GM18951 (cell line): ENCODE results near the gene RNF149.
A peak's percentile ranks its signal among the peaks of the same experiment; 100 is the strongest.
"Not testable (repeated sequence)": the region's sequence is repeated elsewhere in the genome, so short reads cannot be mapped to it uniquely, and the experiment has no call there.

Experiments
- POLR2A ChIP-seq: IDR thresholded peaks from 4 replicates; pipeline ENCODE4 v1.6.1; 2011; ENCODE audit warnings: mild to moderate bottlenecking; ENCODE audit not compliant: insufficient read length, insufficient read depth; ENCODE audit errors: extremely low read depth
- in situ Hi-C: fragments of 300-500 bp; cut with MboI; formaldehyde crosslinking; loops from one replicate; pipeline ENCODE4 v1.12.0; 2022; ENCODE audit warnings: low sequenced_read_pairs, mixed read lengths, inconsistent platforms; ENCODE audit not compliant: unreplicated experiment

Gene RNF149

GRCh38 chr2:101252408-101253012 is 56.0 kb downstream of the RNF149 start, which contains the start of gene CNOT11:
Gene CNOT11 (plus strand): TSS chr2:101252886. CDS start chr2:101252965, 79 bp downstream.
- in situ Hi-C loops = no loop called here
- TF ChIP-seq POLR2A = peak; percentile 93

- no peak for TF ChIP-seq POLR2A
- in situ Hi-C loops = no loop called here
These were observed 56.6 kb downstream of the RNF149 start for GRCh38 chr2:101251844-101252407.

- in situ Hi-C loops = not testable (repeated sequence)
These were observed 57.2 kb downstream of the RNF149 start for GRCh38 chr2:101251246-101251781.

- in situ Hi-C loops = no loop called here
- no peak for TF ChIP-seq POLR2A
These were observed 58.7 kb downstream of the RNF149 start for GRCh38 chr2:101249826-101250225.

- in situ Hi-C loops = not testable (repeated sequence)
These were observed 59.7 kb downstream of the RNF149 start for GRCh38 chr2:101248756-101249155.

- in situ Hi-C loops = not testable (repeated sequence)
These were observed 63.0 kb downstream of the RNF149 start for GRCh38 chr2:101245468-101245867.

GRCh38 chr2:101244899-101245298 is 63.6 kb downstream of the RNF149 start:
- in situ Hi-C loops = not testable (repeated sequence)

- in situ Hi-C loops = not testable (repeated sequence)
These were observed 64.1 kb downstream of the RNF149 start for GRCh38 chr2:101244373-101244772.

GRCh38 chr2:101241158-101241557 is 67.3 kb downstream of the RNF149 start:
- in situ Hi-C loops = no loop called here

GRCh38 chr2:101240694-101241093 is 67.8 kb downstream of the RNF149 start:
- in situ Hi-C loops = not testable (repeated sequence)

More at GRCh38 chr2:101241158-101241557, 67.3 kb downstream of the RNF149 start:
- TF ChIP-seq POLR2A = no peak

- in situ Hi-C loops = not testable (repeated sequence)
These were observed 68.8 kb downstream of the RNF149 start for GRCh38 chr2:101239760-101240118.

GRCh38 chr2:101238930-101239759 is 69.4 kb downstream of the RNF149 start:
- TF ChIP-seq POLR2A = no peak
- in situ Hi-C loops = no loop called here

- in situ Hi-C loops = not testable (repeated sequence)
These were observed 70.6 kb downstream of the RNF149 start for GRCh38 chr2:101237944-101238343.

GRCh38 chr2:101235956-101236355 is 72.5 kb downstream of the RNF149 start:
- in situ Hi-C loops = not testable (repeated sequence)
